Measurements from ENCODE around the gene TGFBR1.

GRCh38 chr9:99121604-99122003, 16.7 kb downstream of the TGFBR1 start:
- TF ChIP-seq POLR2A (IDR thresholded peaks at IDR 0.05; ENCODE audit: low read depth, low read length) = no peak
- TF ChIP-seq CTCF (IDR thresholded peaks at IDR 0.05; ENCODE audit: extremely low read depth in 1 of 2, insufficient read depth in 1 of 2, low read depth in 1 of 2, low read length in 2 of 2) = no peak
